Measurements from ENCODE around the gene KCTD2. TPM values are rescaled to one million over a fixed set of nuclear protein-coding genes. Genes with fewer than 3 reads are reported as not detected.
"Not testable (repeated sequence)": the region's sequence is repeated elsewhere in the genome, so short reads cannot be mapped to it uniquely, and the experiment has no call there.

The KCTD2 gene
- 18.4 and 20.6 TPM in 2 replicates for total RNA-seq
- 26.0 TPM for polyA plus RNA-seq (2012)

DNA sequence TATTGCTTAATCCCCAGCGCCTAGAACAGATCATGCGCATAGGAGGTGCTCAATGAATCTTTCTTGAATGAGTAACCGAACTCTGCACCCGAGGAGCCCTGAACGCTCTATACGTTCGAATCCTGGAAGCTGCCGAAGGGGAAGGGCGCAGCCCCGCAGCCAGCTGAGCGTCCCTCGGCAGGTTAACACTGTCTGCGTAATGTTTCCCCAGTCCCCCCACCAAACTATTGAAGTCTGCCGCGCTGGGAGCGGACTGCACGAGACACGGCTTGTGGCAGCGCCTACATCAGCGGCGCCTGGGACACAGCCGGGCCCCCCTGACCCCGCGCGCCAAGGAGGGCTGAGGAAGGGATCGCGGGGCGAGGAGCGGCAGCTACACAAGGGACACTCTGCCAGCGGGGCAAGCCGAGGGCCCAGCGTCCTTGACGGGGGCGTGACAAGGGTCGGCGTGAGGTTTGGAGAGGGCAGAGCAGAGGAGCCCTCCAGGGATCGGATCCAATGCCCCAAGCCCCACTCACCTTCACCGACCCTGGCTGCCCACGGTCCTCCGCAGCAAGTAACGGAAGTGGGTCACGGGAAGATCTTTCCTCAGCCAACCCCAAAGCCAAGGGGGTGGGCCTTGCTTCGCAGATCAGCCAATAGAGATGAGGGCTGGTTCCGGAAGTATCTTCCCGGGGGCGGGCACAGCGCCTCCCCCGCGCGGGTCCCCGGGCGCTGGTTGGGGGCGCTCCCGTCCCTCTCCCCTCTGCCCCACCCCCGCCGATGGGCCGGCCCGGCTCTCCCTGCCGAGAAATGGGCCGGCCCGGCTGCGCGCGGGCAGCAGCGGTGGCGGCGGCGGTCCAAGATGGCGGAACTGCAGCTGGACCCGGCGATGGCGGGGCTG is at the start of gene KCTD2, which contains the start of gene ATP5PD:
TSS of gene KCTD2 (plus strand) at position 819 of the 883 bp plus-strand sequence. CDS start at position 845, 26 bp downstream.
TSS of gene ATP5PD (minus strand) at position 563 of the 883 bp plus-strand sequence. CDS start 4,319 bp downstream, outside the sequence.
- DNase-seq (ENCODE audit: low read depth), result peak; percentile 96

GRCh38 chr17:74998783-74999182 is 48.2 kb upstream of the KCTD2 start:
- DNase-seq (ENCODE audit: low read depth), result no peak

DNA sequence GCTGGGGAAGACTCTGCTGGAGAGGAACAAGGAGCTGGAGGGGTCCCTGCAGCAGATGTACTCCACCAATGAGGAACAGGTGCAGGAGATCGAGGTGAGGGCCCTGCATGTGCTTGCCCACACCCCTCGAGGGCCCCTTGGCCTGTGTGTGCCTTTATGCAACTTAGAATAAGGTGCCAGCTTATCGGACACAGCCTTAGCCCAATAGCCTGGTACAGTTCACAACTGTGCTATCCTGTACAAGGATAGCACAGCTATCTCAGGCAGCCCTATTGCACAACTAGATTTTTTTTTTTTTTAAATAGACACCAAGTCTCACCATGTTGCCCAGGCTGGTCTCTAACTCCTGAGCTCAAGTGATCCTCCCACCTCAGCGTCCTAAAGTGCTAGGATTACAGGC is 47.5 kb upstream of the KCTD2 start:
- DNase-seq (ENCODE audit: low read depth), result no peak

GRCh38 chr17:75001915-75002843 is 44.8 kb upstream of the KCTD2 start:
- DNase-seq (ENCODE audit: low read depth), result no peak

DNA sequence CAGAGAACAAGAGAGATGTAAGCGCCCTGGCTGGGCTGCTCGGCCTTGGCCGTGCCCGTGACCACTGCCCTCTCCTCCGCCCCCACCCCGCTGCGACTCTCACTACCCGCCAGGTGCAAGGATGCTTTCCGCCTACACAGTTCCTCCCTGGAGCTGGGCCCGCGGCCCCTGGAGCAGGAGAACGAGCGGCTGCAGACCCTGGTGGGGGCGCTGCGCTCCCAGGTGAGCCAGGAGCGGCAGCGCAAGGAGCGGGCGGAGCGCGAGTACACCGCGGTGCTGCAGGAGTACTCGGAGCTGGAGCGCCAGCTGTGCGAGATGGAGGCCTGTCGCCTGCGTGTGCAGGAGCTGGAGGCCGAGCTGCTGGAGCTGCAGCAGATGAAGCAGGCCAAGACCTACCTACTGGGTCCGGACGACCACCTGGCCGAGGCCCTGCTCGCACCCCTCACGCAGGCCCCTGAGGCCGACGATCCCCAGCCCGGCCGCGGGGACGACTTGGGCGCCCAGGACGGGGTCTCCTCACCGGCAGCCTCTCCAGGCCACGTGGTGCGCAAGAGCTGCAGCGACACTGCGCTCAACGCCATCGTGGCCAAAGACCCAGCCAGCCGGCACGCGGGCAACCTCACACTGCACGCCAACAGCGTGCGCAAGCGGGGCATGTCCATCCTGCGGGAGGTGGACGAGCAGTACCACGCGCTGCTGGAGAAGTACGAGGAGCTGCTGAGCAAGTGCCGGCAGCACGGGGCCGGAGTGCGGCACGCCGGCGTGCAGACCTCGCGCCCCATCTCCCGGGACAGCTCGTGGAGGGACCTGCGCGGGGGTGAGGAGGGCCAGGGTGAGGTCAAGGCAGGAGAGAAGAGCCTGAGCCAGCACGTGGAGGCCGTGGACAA is 43.7 kb upstream of the KCTD2 start:
- DNase-seq (ENCODE audit: low read depth), result no peak

DNA sequence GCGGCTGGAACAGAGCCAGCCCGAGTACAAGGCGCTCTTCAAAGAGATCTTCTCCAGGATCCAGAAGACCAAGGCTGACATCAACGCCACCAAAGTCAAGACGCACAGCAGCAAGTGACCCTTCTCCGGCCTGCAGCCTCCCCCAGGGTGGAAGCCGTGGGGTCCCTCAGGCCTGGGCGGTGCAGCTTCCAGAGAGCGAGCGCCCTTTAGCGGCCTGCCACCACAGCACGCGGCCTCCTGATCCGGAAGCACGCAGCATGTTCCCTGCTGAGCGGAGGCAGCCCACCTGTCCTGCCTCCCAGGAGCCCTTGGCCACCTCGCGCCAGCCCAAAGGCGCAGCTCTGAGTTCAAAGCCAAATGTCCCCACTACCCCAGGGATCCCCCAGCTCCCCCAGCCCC is 43.1 kb upstream of the KCTD2 start:
- DNase-seq (ENCODE audit: low read depth), result no peak

- no peak for DNase-seq (ENCODE audit: low read depth)
Observed at GRCh38 chr17:75004371-75004770, 42.7 kb upstream of the KCTD2 start.

DNA sequence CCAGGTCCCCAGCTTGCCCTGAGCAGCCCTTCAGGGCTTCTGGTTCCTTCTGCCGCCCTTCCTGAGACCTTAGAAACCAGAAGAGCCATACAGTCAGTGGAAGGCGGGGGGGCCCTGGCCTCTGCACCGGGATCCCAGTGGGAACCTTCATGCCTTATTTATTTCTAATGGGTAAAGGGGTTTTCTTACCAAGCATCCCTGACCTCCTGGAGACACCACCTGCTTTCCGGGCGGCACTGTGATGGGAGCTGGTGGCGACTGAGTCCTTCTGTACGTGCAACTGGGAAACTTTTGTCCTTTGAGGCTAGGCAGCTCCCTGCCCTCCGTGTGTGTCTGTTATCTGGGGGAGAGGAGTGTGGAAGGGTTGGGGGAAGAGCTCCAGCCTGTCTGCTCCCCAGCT is 41.7 kb upstream of the KCTD2 start:
- no peak for DNase-seq (ENCODE audit: low read depth)

- DNase-seq (ENCODE audit: low read depth), result not testable (repeated sequence)
Observed at GRCh38 chr17:75006084-75006483, 40.9 kb upstream of the KCTD2 start.

DNA sequence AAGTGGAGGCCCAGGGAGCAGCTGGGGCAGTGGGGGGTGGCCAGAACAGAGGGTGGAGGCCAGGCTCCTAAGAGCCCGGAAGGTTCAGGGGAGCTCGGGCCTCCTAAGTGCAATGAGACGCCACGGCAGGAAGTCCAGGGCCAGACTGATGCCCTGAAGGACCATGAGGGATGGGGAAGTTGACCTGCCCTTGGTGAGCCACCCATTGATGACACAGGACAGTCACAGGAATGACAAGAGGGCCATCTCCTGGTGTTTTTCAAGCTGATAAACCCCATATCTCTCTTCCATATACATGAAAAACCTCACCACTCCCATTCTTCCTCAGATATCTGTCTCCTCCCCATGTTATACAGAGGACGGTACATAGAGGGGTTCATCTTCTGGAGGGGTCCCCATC is 40.4 kb upstream of the KCTD2 start:
- DNase-seq (ENCODE audit: low read depth), result no peak

- DNase-seq (ENCODE audit: low read depth), result no peak
Observed at GRCh38 chr17:75008373-75008772, 38.7 kb upstream of the KCTD2 start.

GRCh38 chr17:75009139-75009724 is 37.8 kb upstream of the KCTD2 start:
- DNase-seq (ENCODE audit: low read depth), result no peak

DNA sequence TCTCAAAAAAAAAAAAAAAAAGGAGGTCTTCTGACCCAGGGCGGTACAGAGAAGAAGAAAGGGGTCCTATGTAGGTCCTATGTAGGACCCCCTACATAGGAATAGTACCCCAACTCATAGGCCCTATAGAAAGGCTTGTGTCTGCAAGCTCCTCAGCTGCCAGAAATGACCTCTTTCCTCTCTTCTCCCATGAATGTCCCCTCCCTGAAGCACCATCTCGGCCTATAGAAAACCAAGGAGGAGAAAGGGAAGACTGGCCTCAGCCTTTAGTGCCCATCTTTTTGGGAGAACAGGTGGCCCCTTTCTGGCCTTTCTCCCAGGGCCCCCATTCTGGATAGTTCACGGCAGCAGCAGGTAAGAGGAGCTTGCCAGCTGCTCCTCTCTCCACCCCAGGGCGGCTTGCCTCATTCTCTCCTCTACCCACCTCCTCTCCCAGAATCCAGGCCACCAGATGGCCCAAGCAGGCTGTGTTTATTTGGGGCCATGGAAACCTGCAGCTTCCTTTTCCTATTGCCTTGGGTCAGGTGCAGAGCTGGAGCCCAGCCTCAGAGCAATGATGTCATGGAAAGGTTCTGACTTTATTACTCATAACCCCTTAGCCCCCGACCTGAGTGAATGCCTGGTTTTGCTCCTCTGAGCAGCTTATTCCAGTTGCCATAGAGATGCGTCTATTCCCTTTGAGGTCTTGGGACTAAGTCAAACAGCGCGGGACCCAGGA is 36.2 kb upstream of the KCTD2 start:
- DNase-seq (ENCODE audit: low read depth), result peak; percentile 59

- peak; percentile 65 for DNase-seq (ENCODE audit: low read depth)
Observed at GRCh38 chr17:75011401-75012095, 35.5 kb upstream of the KCTD2 start.

DNA sequence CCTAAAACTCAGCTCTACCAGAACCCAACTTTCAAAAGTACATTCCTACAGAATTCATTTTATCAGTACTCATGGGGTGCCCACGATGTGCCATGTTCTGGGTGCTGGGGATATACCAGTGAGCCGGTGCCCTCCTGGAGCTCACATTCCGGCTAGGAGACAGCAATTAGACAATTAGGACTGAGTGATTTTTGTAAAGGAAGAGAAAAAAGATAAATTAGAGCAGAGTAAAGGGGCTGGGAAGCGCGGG is 35.0 kb upstream of the KCTD2 start:
- DNase-seq (ENCODE audit: low read depth), result no peak

- peak; percentile 91 for DNase-seq (ENCODE audit: low read depth)
Observed at GRCh38 chr17:75012346-75013091, 34.5 kb upstream of the KCTD2 start, which contains the start of gene MRPL58. MRPL58 (plus strand) TSS chr17:75012670; CDS start chr17:75012687, 17 bp downstream.

- DNase-seq (ENCODE audit: low read depth), result no peak
Observed at GRCh38 chr17:75013092-75013559, 33.9 kb upstream of the KCTD2 start.

DNA sequence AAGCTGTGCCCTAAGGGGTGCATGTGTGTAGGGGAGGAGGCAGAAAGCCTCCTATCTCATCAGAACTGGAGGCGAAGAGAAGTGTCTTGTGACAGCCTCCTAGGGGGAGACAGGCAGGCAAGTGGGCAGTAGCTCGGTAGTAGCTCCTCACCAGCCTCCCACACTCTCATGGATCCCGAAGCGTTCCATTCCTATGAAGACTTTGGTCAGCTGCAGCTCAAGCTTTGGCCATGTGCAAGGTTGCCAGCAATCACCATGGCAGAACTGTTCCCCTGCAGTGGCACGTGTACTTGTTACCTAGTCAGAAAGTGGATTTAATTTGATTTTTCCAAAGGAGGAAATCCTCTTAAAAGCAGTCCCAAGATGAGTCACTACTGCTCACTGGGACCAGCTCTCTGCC is 27.9 kb upstream of the KCTD2 start:
- DNase-seq (ENCODE audit: low read depth), result no peak
